Stimulated activated CD8-positive, alpha-beta memory T cell treated with anti-CD3 and anti-CD28 coated beads, Interleukin-7, amount 100 ng/mL, for 24 hours (primary cell): ENCODE measurements around the gene PAM16.
A peak's percentile ranks its signal among the peaks of the same experiment; 100 is the strongest.
"Not testable (repeated sequence)": the region's sequence is repeated elsewhere in the genome, so short reads cannot be mapped to it uniquely, and the experiment has no call there.

Source experiments
- DNase-seq: peaks from one replicate; pipeline ENCODE4 v3.0.0-alpha.2; 2020; ENCODE audit warnings: low read depth

Gene PAM16

DNA sequence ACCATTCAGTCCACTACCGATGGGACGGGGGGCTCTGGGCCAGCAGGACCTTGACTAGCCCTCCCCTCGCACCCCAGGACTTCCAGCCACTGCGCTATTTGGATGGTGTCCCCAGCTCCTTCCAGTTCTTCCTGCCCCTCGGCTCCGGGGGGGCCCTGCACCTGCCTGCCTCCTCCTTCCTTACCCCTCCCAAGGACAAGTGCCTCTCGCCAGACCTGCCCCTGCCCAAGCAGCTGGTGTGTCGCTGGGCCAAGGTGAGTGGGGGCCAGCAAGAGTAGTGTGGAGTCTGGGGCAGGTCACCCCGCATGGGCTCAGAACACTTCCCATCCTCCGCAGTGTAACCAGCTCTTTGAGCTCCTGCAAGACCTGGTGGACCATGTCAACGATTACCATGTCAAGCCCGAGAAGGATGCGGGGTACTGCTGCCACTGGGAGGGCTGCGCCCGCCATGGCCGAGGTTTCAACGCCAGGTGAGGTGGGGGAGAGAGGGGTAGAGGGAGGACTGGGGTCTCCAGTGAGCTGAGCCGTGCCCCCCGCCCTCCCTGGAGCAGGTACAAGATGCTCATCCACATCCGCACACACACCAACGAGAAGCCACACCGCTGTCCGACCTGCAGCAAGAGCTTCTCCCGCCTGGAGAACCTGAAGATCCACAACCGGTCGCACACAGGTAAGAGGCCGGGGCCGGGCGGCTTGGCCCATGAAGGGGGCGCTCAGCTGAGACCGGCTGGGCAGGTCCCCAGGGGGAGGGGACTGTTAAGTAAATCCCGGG is 16.2 kb downstream of the PAM16 start:
- DNase-seq: no peak

DNA sequence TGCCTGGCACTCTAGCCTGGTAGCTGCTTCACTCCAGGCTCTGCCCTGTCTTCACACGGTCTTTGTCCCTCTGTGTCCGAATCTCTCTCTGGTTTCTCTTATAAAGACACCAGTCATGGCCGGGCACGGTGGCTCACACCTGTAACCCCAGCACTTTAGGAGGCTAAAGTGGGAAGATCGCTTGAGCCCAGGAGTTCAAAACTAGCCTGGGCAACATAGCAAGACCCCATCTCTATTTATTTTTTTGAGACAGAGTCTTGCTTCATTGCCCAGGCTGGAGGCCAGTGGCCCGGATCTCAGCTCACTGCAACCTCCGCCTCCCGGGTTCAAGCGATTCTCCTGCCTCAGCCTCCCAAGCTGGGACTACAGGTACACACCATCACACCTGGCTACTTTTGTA is 17.4 kb downstream of the PAM16 start:
- not testable (repeated sequence) for DNase-seq

DNA sequence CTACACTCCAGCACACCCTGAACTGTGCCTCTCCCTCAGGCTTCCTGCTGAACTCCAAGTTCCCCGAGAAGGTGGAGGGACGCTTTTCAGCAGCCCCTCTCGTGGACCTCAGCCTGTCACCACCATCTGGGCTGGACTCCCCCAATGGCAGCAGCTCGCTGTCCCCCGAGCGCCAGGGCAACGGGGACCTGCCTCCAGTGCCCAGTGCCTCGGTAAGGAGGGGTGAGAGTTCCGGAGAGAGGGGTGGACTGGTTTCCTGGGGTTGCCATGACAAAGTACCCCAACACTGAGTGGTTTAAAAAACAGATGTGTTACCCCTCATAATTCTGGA is 17.8 kb downstream of the PAM16 start:
- DNase-seq: no peak

DNA sequence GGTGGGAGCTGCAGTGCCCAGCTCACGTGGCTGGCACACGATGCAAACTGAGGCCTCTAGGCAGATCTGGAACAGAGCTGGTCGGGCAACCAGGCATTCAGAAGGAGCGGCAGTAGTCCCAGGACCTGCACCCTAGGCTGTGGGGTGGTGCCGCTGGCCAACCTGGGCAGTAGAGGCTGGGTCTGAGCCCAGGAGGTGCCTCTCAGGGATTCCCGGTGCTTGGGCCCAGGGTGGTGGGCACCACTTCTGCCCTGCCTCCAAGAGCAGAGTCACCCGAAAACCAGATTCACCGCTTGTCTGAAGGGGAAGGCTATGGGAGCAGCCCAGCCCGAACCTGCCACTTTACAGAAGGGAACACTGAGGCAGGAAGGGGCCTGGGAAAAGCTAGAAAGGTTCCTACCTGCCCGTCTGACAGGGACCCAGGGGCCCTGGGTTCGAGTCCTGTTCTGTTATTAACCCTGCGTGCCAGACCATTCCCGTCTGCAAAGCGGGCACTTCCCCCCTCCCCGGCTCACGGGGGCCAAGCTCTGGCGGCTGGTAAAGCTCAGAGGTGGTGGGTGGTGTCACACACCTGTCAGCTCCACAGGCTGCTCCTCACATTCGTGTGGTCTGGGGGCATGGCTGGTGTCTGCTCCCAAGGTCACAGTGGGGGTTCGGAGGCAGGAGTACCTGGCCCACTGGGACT is 18.4 kb downstream of the PAM16 start:
- DNase-seq: no peak

- DNase-seq: no peak
Measured at GRCh38 chr16:4332083-4332482, 19.0 kb downstream of the PAM16 start.

- DNase-seq: peak; percentile 40
Measured at GRCh38 chr16:4330277-4330874, 20.7 kb downstream of the PAM16 start.

DNA sequence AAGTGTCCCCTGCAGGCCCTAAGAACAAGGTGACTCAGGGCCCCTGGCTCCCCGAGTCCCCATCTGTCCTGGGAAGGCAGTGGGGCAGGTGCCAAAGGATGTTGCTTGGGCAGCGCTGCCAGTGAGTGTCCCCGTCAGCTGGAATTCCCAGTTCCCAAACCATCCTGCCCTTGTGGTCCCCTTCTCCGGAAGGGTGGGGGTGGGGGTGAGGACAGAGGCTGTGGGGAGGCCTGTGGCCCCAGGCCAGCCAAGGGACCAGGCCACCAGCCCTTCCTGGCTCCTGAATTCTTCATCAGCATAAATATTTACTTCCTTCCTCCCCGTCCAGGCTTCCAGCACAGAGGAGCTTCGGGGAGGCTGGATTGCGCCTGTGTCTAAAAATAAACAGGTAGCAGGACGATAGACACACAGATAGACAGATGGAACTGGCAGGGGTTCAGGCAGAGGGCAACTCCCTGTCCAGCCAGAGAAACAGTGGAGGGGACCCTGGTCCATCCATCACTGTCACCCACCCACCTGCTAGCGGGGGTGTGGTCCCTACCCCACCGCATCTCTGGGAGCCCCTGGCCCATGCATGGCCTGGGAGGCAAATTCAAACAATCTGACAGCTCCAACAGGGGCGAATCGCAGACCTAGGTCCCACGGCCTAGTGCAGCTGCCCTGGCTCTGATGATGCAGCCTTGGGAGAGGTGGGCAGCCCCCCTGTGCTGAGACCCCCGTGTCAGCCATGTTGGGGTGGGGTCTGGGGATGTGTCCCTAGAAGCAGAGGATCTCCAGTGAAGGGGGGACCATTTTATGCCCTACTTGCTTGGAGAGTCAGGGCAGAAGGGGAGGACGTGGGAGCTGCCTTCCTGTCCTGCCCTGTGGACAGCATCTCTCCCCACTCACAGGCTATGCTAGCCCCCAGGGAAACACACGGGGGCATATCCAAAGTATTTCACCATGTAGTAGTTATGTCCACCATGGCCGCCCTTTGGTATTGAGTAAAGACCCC is 22.0 kb downstream of the PAM16 start:
- DNase-seq: no peak

DNA sequence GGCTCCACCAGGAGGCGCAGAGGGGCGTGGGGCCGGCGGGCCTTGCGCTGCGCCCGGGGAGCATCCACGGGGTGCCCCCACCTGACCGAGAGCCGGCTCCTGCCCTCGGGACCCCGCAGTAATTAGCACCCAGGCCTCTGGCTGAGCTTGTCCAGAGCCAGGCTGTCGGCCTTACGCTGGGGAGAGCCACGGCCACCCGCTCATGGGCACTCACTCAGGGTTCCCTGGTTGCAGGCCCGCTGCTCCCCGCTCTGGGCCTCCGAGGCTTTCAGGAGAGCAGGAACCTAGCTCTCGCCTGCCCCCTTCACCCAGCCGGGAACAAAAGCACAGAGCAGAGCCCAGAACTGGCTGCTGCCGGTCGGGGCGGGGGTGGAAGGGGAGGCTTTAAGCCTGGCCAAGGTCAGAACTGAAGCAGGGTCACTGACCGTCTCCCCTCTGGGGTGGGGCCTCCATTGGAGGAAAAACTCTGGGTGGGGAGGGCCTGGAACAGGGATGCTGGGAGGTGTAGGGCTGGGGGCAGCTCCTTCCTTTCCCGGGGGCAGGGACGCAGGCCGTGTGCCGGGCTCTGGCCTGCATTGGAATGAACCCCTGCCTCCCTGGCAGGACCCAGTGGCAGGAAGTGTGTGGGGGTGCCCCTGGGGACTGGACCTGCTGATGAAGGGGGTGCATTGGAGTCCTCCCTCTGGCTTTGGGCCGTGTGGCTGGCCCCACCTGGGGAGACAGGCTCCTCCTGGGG is 22.9 kb downstream of the PAM16 start:
- DNase-seq: no peak

- DNase-seq: no peak
Measured at GRCh38 chr16:4327386-4328045, 23.6 kb downstream of the PAM16 start.

- no peak for DNase-seq
Measured at GRCh38 chr16:4325253-4325758, 25.8 kb downstream of the PAM16 start.

DNA sequence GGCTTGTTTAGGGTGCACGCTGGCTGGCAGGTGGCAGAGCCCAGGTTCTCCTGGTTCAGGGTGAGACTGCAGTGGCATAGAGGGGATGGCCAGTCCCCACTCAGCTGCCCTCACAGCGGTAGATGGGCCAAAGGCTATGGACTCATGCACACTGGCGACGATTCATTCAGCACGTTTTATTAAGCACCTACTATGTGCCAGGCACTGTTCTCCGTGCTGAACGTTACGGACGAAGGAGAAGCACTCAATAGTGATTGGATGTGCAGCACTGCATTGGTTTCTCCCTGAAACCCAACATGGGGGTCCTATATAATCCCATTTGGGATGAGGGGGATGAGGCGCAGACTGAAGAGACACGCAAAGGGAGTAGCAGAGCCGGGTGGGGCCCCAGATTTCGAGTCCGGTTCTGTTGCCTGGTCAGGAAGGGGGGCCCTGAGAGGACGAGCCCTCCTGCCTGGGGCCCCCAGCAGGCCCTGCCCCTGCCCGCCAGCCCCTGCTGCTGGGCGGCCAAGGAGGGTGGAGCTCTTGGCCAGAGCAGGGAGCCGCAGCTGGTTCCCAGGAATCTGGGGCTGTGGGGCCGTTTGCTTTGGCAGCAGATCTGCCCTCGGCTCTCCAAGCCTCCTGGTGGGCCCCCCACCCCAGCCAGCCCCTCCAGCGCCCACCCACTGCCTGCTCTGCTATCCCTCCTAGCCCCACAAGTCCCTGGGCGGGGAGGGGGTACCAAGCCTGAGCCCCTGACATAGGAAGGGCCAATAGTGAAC is 26.4 kb downstream of the PAM16 start:
- no peak for DNase-seq

GRCh38 chr16:4323845-4324488 is 27.2 kb downstream of the PAM16 start:
- DNase-seq: no peak

DNA sequence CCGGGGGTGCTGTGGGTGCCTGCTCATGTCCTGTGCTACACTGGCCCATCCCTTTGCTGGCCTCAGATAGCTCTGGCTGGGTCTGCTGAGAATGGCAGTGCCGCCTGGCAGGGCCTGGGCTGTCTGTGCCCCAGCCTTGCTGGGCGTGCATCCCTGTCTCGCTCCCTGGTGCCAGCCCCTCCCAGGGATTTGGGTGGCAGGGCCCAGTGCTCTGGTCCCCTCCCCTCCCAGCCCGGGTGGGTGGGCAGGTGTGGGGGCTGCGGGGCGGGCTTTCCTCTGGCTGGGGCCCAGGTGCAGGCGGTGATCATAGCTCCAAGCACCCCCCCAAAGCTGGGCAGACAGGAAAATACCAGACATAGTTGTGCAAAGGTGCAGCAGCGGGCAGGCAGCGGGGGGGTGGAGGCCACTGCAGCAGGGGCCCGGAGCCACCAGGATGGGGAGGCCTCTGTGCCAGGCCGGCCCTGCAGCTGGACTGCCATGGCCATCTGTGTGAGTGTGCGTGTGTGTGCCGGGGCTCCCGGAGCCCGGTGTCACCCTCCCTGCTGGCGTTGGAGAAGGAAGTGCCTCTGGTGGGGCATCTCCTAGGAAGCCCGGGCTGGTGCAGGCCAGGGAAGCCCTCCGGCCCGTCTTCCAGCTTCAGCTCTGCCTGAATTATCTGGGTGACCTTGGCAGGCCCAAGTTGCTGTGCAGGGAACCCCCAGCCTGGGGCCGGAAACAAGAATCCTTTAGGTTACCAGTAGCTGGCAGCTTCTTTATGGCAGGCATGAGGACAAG is 27.9 kb downstream of the PAM16 start:
- DNase-seq: no peak

- no peak for DNase-seq
Measured at GRCh38 chr16:4322121-4323052, 28.7 kb downstream of the PAM16 start.

DNA sequence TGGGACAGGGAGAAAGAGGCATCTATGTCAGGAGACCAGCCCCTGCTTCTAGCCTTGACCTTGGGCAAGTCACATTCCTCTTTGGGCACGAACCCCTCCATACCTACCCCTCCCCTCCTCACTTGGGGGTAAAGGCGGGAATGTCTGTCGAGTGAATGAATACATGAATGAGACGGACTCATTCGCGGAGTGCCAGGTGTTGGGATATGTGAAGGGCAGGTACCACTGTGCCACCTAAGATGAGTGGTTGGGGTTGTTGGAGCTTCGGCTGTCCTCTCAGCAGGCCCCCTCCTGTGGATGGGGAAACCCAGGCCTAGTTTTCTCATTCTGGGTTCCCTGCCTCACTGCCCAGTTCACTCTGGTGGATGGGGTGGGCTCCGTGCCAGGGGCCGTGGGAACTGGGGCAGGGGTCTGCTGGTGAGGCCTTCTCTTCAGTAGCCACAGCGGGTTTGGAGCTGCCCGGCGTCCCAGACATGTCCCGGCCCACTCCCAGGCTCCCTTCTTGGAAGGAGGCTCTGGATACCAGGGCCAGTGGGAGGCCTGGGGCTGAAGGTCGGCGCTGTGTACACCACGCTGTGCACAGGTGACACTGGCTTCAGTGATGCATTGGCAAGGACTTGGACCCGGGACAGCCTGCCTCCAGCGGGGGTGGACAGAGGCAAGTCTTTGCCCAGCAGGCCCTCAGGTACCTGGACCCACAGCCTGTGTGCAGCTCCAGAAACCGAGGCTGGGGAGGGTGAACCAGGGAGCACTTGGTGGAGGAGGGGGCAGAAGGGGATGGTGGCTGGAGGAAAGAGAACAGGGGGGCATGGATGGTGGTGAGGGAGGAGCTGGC is 29.6 kb downstream of the PAM16 start:
- DNase-seq: no peak

DNA sequence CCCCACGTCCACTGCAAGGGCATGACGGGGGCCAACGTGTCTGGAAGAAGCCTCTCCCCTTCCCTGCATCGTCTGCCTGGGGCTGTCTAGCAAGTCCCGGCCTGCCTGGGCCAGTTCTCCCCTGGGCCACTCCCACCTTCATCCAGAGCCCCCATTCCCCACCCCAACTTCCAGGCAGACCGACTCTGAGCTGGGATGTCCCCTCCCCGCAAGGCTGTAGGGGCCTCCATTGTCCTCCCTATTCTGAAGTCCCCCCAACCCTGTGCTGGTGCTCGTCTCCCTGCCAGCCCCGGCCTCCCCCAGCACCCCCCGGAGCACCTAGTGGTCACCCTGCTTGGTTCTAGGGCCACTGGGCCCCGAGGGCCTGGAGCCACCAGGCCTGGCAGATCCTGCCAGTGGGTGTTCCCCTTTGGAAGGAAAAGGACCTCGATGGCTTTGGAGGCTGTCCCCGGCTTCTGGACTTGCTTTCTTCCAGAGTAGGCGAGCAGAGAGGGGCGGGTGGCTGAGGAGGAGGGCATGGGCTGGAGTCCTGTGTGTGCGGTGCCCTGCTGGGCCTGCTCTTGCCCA is 30.5 kb downstream of the PAM16 start:
- no peak for DNase-seq
